ENCODE data around the gene BTNL3. TPM values are rescaled to one million over a fixed set of nuclear protein-coding genes. Genes with fewer than 3 reads are reported as not detected.
"Not testable (repeated sequence)": the region's sequence is repeated elsewhere in the genome, so short reads cannot be mapped to it uniquely, and the experiment has no call there.

The BTNL3 gene
- total RNA-seq, 3 donors from 2014 or later: not detected

GRCh38 chr5:180990882-180991242 is 2.2 kb downstream of the BTNL3 start:
- H3K4me3 Mint-ChIP-seq: no peak overlapping the region
- DNase-seq (no peak), ATAC-seq (no peak)
- no peaks in the 10 kb centered on the region for H3K4me1 Mint-ChIP-seq (ENCODE audit: low read depth)
- peaks cover 7% of the 10 kb centered on the region for H3K9me3 Mint-ChIP-seq
- no peaks in the 10 kb centered on the region for H3K36me3 Mint-ChIP-seq (ENCODE audit: insufficient read depth)
- H3K27me3 Mint-ChIP-seq (ENCODE audit: low read depth): peaks cover 36% of the 10 kb centered on the region

- no peaks in the 10 kb centered on the region for H3K4me1 Mint-ChIP-seq (ENCODE audit: low read depth)
- DNase-seq (no peak), ATAC-seq (no peak)
- no peaks in the 10 kb centered on the region for H3K36me3 Mint-ChIP-seq (ENCODE audit: insufficient read depth)
- peaks cover 12% of the 10 kb centered on the region for H3K27me3 Mint-ChIP-seq (ENCODE audit: low read depth)
- no peak overlapping the region for H3K4me3 Mint-ChIP-seq
- H3K9me3 Mint-ChIP-seq: no peaks in the 10 kb centered on the region
Measured at GRCh38 chr5:181001947-181002346, 13.3 kb downstream of the BTNL3 start.

- H3K4me1 Mint-ChIP-seq (ENCODE audit: low read depth): no peaks in the 10 kb centered on the region
- ATAC-seq (no peak), DNase-seq (no peak)
- H3K9me3 Mint-ChIP-seq: no peaks in the 10 kb centered on the region
- no peak overlapping the region for H3K4me3 Mint-ChIP-seq
- H3K36me3 Mint-ChIP-seq (ENCODE audit: insufficient read depth): no peaks in the 10 kb centered on the region
- H3K27me3 Mint-ChIP-seq (ENCODE audit: low read depth): peaks cover 6% of the 10 kb centered on the region
Measured at GRCh38 chr5:181005791-181006190, 17.1 kb downstream of the BTNL3 start.

- no peak overlapping the region for H3K4me3 Mint-ChIP-seq
- no peak for ATAC-seq
- no peaks in the 10 kb centered on the region for H3K4me1 Mint-ChIP-seq (ENCODE audit: low read depth)
Measured at GRCh38 chr5:181008136-181008535, 19.5 kb downstream of the BTNL3 start.

GRCh38 chr5:181010018-181010417 is 21.4 kb downstream of the BTNL3 start:
- H3K9me3 Mint-ChIP-seq; H3K4me1 Mint-ChIP-seq (ENCODE audit: low read depth); DNase-seq; H3K4me3 Mint-ChIP-seq; H3K36me3 Mint-ChIP-seq (ENCODE audit: insufficient read depth); H3K27me3 Mint-ChIP-seq (ENCODE audit: low read depth); ATAC-seq: not testable (repeated sequence)

More at GRCh38 chr5:181008136-181008535, 19.5 kb downstream of the BTNL3 start:
- Mint-ChIP-seq H3K9me3 (no peaks in the 10 kb centered on the region), H3K36me3 (ENCODE audit: insufficient read depth) (no peaks in the 10 kb centered on the region), H3K27me3 (ENCODE audit: low read depth) (peaks cover 8% of the 10 kb centered on the region)
- DNase-seq: no peak

GRCh38 chr5:181014654-181015053 is 26.0 kb downstream of the BTNL3 start:
- ATAC-seq: not testable (repeated sequence)

GRCh38 chr5:181017448-181017847 is 28.8 kb downstream of the BTNL3 start:
- DNase-seq; H3K4me3 Mint-ChIP-seq; H3K4me1 Mint-ChIP-seq (ENCODE audit: low read depth); H3K36me3 Mint-ChIP-seq (ENCODE audit: insufficient read depth); ATAC-seq: not testable (repeated sequence)
- Mint-ChIP-seq H3K27me3 (ENCODE audit: low read depth) (peaks cover 11% of the 10 kb centered on the region), H3K9me3 (peaks cover 12% of the 10 kb centered on the region)

More at GRCh38 chr5:181014654-181015053, 26.0 kb downstream of the BTNL3 start:
- not testable (repeated sequence) for H3K27me3 Mint-ChIP-seq (ENCODE audit: low read depth); DNase-seq; H3K4me1 Mint-ChIP-seq (ENCODE audit: low read depth); H3K4me3 Mint-ChIP-seq; H3K9me3 Mint-ChIP-seq; H3K36me3 Mint-ChIP-seq (ENCODE audit: insufficient read depth)

- H3K4me1 Mint-ChIP-seq (ENCODE audit: low read depth): no peaks in the 10 kb centered on the region
- H3K9me3 Mint-ChIP-seq: peaks cover 19% of the 10 kb centered on the region
- no peak overlapping the region for H3K4me3 Mint-ChIP-seq
- ATAC-seq: no peak
- DNase-seq: no peak
- H3K27me3 Mint-ChIP-seq (ENCODE audit: low read depth): peaks cover 24% of the 10 kb centered on the region
- H3K36me3 Mint-ChIP-seq (ENCODE audit: insufficient read depth): no peaks in the 10 kb centered on the region
Measured at GRCh38 chr5:181020688-181021087, 32.0 kb downstream of the BTNL3 start.

- ATAC-seq (no peak), DNase-seq (no peak)
- Mint-ChIP-seq H3K4me3 (no peak overlapping the region), H3K4me1 (ENCODE audit: low read depth) (no peaks in the 10 kb centered on the region), H3K36me3 (ENCODE audit: insufficient read depth) (no peaks in the 10 kb centered on the region), H3K27me3 (ENCODE audit: low read depth) (peaks cover 34% of the 10 kb centered on the region), H3K9me3 (peaks cover 19% of the 10 kb centered on the region)
Measured at GRCh38 chr5:181024245-181025064, 35.8 kb downstream of the BTNL3 start.

- H3K27me3 Mint-ChIP-seq (ENCODE audit: low read depth): peaks cover 34% of the 10 kb centered on the region
- H3K9me3 Mint-ChIP-seq: peaks cover 10% of the 10 kb centered on the region
- no peak for DNase-seq
- no peak for ATAC-seq
- no peaks in the 10 kb centered on the region for H3K36me3 Mint-ChIP-seq (ENCODE audit: insufficient read depth)
- H3K4me1 Mint-ChIP-seq (ENCODE audit: low read depth): no peaks in the 10 kb centered on the region
- H3K4me3 Mint-ChIP-seq: no peak overlapping the region
Measured at GRCh38 chr5:181027452-181028031, 38.9 kb downstream of the BTNL3 start.

GRCh38 chr5:181028032-181028819 is 39.6 kb downstream of the BTNL3 start:
- ATAC-seq (no peak), DNase-seq (no peak)
- Mint-ChIP-seq H3K27me3 (ENCODE audit: low read depth) (peaks cover 34% of the 10 kb centered on the region), H3K36me3 (ENCODE audit: insufficient read depth) (no peaks in the 10 kb centered on the region), H3K4me3 (no peak overlapping the region), H3K4me1 (ENCODE audit: low read depth) (no peaks in the 10 kb centered on the region), H3K9me3 (peaks cover 4% of the 10 kb centered on the region)

- no peaks in the 10 kb centered on the region for H3K36me3 Mint-ChIP-seq (ENCODE audit: insufficient read depth)
- H3K9me3 Mint-ChIP-seq: peaks cover 4% of the 10 kb centered on the region
- no peak overlapping the region for H3K4me3 Mint-ChIP-seq
- DNase-seq: no peak
- no peak for ATAC-seq
- H3K4me1 Mint-ChIP-seq (ENCODE audit: low read depth): no peaks in the 10 kb centered on the region
- H3K27me3 Mint-ChIP-seq (ENCODE audit: low read depth): peaks cover 16% of the 10 kb centered on the region
Measured at GRCh38 chr5:181031716-181032115, 43.1 kb downstream of the BTNL3 start.

- DNase-seq: no peak
Measured at GRCh38 chr5:181035991-181036815, 47.6 kb downstream of the BTNL3 start.

GRCh38 chr5:181036816-181037364 is 48.2 kb downstream of the BTNL3 start:
- peaks cover 2% of the 10 kb centered on the region for H3K9me3 Mint-ChIP-seq
- peaks cover 26% of the 10 kb centered on the region for H3K27me3 Mint-ChIP-seq (ENCODE audit: low read depth)
- DNase-seq (no peak), ATAC-seq (no peak)
- H3K36me3 Mint-ChIP-seq (ENCODE audit: insufficient read depth): no peaks in the 10 kb centered on the region
- no peak overlapping the region for H3K4me3 Mint-ChIP-seq
- H3K4me1 Mint-ChIP-seq (ENCODE audit: low read depth): no peaks in the 10 kb centered on the region

More at GRCh38 chr5:181035991-181036815, 47.6 kb downstream of the BTNL3 start:
- H3K27me3 Mint-ChIP-seq (ENCODE audit: low read depth): peaks cover 23% of the 10 kb centered on the region
- no peak overlapping the region for H3K4me3 Mint-ChIP-seq
- H3K36me3 Mint-ChIP-seq (ENCODE audit: insufficient read depth): no peaks in the 10 kb centered on the region
- H3K9me3 Mint-ChIP-seq: peaks cover 4% of the 10 kb centered on the region
- H3K4me1 Mint-ChIP-seq (ENCODE audit: low read depth): no peaks in the 10 kb centered on the region
- ATAC-seq: no peak
